Measurements from ENCODE around the gene HMSD.

DNA sequence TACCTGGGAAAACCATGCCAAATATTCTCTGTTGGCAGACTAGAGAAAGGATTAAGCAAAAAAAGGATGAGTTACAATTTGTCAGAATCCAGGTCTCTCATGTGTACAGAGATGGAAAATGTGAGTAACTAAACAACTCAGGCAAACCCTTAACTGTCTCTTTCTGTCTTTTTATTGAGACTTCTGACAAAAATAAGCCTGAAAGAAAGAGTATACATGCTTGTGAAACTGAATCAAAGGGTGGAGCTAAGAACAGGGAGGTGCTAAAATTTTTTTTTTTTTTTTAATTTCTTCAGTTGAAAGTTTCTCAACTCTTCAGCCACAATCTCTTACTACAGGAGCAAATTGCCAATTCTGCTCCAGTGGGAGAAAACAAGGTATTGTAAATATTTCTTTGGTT lies 41.4 kb upstream of the HMSD start, which contains the start of gene SERPINB10:
- TF ChIP-seq, protein P1, sequence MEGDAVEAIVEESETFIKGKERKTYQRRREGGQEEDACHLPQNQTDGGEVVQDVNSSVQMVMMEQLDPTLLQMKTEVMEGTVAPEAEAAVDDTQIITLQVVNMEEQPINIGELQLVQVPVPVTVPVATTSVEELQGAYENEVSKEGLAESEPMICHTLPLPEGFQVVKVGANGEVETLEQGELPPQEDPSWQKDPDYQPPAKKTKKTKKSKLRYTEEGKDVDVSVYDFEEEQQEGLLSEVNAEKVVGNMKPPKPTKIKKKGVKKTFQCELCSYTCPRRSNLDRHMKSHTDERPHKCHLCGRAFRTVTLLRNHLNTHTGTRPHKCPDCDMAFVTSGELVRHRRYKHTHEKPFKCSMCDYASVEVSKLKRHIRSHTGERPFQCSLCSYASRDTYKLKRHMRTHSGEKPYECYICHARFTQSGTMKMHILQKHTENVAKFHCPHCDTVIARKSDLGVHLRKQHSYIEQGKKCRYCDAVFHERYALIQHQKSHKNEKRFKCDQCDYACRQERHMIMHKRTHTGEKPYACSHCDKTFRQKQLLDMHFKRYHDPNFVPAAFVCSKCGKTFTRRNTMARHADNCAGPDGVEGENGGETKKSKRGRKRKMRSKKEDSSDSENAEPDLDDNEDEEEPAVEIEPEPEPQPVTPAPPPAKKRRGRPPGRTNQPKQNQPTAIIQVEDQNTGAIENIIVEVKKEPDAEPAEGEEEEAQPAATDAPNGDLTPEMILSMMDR (IDR thresholded peaks at IDR 0.05; ENCODE audit: low read length): no peak
- TF ChIP-seq EZH2 (optimal IDR thresholded peaks at IDR 0.05; ENCODE audit: low read depth, low read length) (no peak), EZH2phosphoT487 (IDR thresholded peaks at IDR 0.05; ENCODE audit: low read length) (no peak)
